Keratinocyte (primary cell): ENCODE data around the gene FTO. TPM values are rescaled to one million over a fixed set of nuclear protein-coding genes. Genes with fewer than 3 reads are reported as not detected.

Experiments used
- DNase-seq: peaks from one replicate; pipeline ENCODE4 v3.0.0-alpha.2; 2011; ENCODE audit warnings: low read depth, missing footprints, low spot score
- FAIRE-seq: peaks from 2 replicates; lab custom pipeline; 2011; peaks lifted over from hg19 to GRCh38; lab: Jason Lieb, UNC
- H2AFZ ChIP-seq: 2 replicates; pipeline ENCODE4 v1.6.0; 2012; ENCODE audit warnings: low read length, control low read depth, inconsistent platforms; ENCODE audit not compliant: control insufficient read depth
- H3K27ac ChIP-seq: 2 replicates; pipeline ENCODE4 v1.5.1; 2011; ENCODE audit warnings: low read length; ENCODE audit not compliant: control insufficient read depth, insufficient read depth
- H3K27me3 ChIP-seq: 3 replicates; pipeline ENCODE4 v1.6.0; 2011; ENCODE audit warnings: low read length; ENCODE audit not compliant: control insufficient read depth, insufficient read depth; ENCODE audit errors: extremely low read depth
- H3K36me3 ChIP-seq, 2 experiments: 2 replicates in 1 of 2; 3 replicates in 1 of 2; pipeline ENCODE4 v1.5.1; 2011; ENCODE audit warnings: low read length in 2 of 2, mild to moderate bottlenecking in 1 of 2; ENCODE audit not compliant: control insufficient read depth in 2 of 2, insufficient read depth in 2 of 2; ENCODE audit errors: extremely low read depth in 1 of 2
- H3K4me1 ChIP-seq: 3 replicates; pipeline ENCODE4 v1.5.1; 2011; ENCODE audit warnings: low read length; ENCODE audit not compliant: control insufficient read depth, insufficient read depth; ENCODE audit errors: extremely low read depth
- H3K4me2 ChIP-seq: 3 replicates; pipeline ENCODE4 v1.6.0; 2011; ENCODE audit warnings: low read depth, low read length; ENCODE audit not compliant: control insufficient read depth, insufficient read depth; ENCODE audit errors: extremely low read depth
- H3K4me3 ChIP-seq, 3 experiments: fragments of 200-600 bp in 1 of 3; sonication (generic) in 1 of 3; 2 replicates in 2 of 3; 3 replicates in 1 of 3; pipeline ENCODE4 v1.5.1; 2011 to 2016; ENCODE audit warnings: low read length in 3 of 3, mild to moderate bottlenecking in 3 of 3, control low read depth in 2 of 3, inconsistent platforms in 1 of 3, low read depth in 1 of 3, mixed read lengths in 1 of 3, mixed run types in 1 of 3, moderate library complexity in 1 of 3; ENCODE audit not compliant: control insufficient read depth in 2 of 3, insufficient read depth in 2 of 3; ENCODE audit errors: extremely low read depth in 1 of 3
- H3K79me2 ChIP-seq: 2 replicates; pipeline ENCODE4 v1.6.0; 2012; ENCODE audit warnings: low read length; ENCODE audit not compliant: control insufficient read depth, insufficient read depth
- H3K9ac ChIP-seq: 3 replicates; pipeline ENCODE4 v1.6.0; 2011; ENCODE audit warnings: low read length; ENCODE audit not compliant: control insufficient read depth, insufficient read depth; ENCODE audit errors: extremely low read depth
- H3K9me1 ChIP-seq: 3 replicates; pipeline ENCODE4 v1.6.0; 2011; ENCODE audit warnings: low read length; ENCODE audit not compliant: control insufficient read depth, insufficient read depth; ENCODE audit errors: extremely low read depth
- H3K9me3 ChIP-seq: 2 replicates; pipeline ENCODE4 v1.5.1; 2012; ENCODE audit warnings: low read depth, low read length; ENCODE audit not compliant: control insufficient read depth
- H4K20me1 ChIP-seq: 3 replicates; pipeline ENCODE4 v1.6.0; 2011; ENCODE audit warnings: low read length; ENCODE audit not compliant: control insufficient read depth, insufficient read depth; ENCODE audit errors: extremely low read depth
- EZH2 ChIP-seq: IDR thresholded peaks from one replicate; pipeline ENCODE4 v1.6.1; 2012; ENCODE audit warnings: inconsistent platforms, mild to moderate bottlenecking, low read length, moderate library complexity
- dilution Hi-C: fragments of 300-500 bp; cut with MboI; formaldehyde crosslinking; loops from one replicate; pipeline ENCODE4 v1.7.0; 2020; ENCODE audit warnings: low sequenced_read_pairs; ENCODE audit not compliant: extremely low pct_ligation_motif_present
- polyA plus RNA-seq, 5 experiments: library from polyadenylated mRNA; depleted of rRNA in 3 of 5; stranded (reverse) in 3 of 5; stranded (forward) in 1 of 5; unstranded in 1 of 5; fragments of >200 nt; gene quantifications; 1 replicate in 1 of 5; 2 replicates in 3 of 5; 3 replicates in 1 of 5; pipeline versions ENCODE4 v1.2.1 to v1.2.3, GENCODE V29; 2011 to 2012; ENCODE audit warnings: missing spikeins in 2 of 5, low read depth in 1 of 5, low replicate concordance in 1 of 5
- TF ChIP-seq, protein P1 (sequence below), 3 experiments: IDR thresholded peaks in 1 of 3; conservative IDR thresholded peaks in 1 of 3; optimal IDR thresholded peaks in 1 of 3; 2 replicates in 2 of 3; 3 replicates in 1 of 3; pipeline versions ENCODE3 to v1.5.1; 2011; ENCODE audit warnings: low read length in 3 of 3, mild to moderate bottlenecking in 3 of 3, moderate library complexity in 2 of 3, control low read depth in 1 of 3, inconsistent platforms in 1 of 3; ENCODE audit not compliant: insufficient read depth in 2 of 3; ENCODE audit errors: extremely low read depth in 1 of 3

The FTO gene
- polyA plus RNA-seq, 1 donor (not counting 4 experiments of a cell fraction or from before 2014, with no cell fraction given), result 56.4 TPM

DNA sequence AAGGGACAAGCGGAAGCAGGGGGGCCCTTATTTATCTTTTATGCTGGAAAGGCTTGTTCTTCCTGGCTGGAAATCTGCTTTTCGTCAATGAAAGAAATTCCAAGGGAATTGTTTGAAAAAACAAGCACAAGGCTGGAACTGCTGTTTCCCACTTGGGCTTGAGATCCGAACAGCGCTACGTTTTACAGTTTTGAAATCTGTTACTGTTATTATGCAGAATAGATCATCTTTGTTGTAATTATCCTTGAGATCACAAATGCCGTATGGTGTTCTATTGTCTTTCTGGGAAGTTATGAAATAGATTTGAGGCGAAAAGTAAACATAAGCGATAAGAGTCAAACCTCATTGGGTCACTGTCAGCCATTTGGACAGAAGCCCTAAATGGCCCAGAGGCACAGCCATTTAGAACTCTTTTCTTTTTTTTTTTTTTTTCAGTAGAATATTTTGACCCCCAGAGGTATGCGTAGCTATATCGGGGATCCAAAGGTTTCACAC is 359.4 kb downstream of the FTO start:
- H3K9ac ChIP-seq, result no peak overlapping the region
- no peaks in the 10 kb centered on the region for H4K20me1 ChIP-seq
- no peak overlapping the region for H3K27ac ChIP-seq
- H3K9me1 ChIP-seq, result no peaks in the 10 kb centered on the region
- H3K4me1 ChIP-seq, result no peaks in the 10 kb centered on the region
- H3K9me3 ChIP-seq, result no peaks in the 10 kb centered on the region
- H3K27me3 ChIP-seq, result no peaks in the 10 kb centered on the region
- H3K4me3 ChIP-seq, result no peak overlapping the region
- H3K4me2 ChIP-seq, result no peak overlapping the region
- H2AFZ ChIP-seq, result no peak overlapping the region
- TF ChIP-seq, protein P1, sequence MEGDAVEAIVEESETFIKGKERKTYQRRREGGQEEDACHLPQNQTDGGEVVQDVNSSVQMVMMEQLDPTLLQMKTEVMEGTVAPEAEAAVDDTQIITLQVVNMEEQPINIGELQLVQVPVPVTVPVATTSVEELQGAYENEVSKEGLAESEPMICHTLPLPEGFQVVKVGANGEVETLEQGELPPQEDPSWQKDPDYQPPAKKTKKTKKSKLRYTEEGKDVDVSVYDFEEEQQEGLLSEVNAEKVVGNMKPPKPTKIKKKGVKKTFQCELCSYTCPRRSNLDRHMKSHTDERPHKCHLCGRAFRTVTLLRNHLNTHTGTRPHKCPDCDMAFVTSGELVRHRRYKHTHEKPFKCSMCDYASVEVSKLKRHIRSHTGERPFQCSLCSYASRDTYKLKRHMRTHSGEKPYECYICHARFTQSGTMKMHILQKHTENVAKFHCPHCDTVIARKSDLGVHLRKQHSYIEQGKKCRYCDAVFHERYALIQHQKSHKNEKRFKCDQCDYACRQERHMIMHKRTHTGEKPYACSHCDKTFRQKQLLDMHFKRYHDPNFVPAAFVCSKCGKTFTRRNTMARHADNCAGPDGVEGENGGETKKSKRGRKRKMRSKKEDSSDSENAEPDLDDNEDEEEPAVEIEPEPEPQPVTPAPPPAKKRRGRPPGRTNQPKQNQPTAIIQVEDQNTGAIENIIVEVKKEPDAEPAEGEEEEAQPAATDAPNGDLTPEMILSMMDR (optimal IDR thresholded peaks at IDR 0.05 in 1 of 3, IDR thresholded peaks at IDR 0.05 in 1 of 3, conservative IDR thresholded peaks at IDR 0.05 in 1 of 3; ENCODE audit: extremely low read depth in 1 of 3, insufficient read depth in 2 of 3, low read length in 3 of 3), result no peak
- TF ChIP-seq EZH2, result no peak
- FAIRE-seq, result no peak
- dilution Hi-C loops, result no loop called here
- DNase-seq, result no peak
- H3K36me3 ChIP-seq, result no peaks in the 10 kb centered on the region
- no peaks in the 10 kb centered on the region for H3K79me2 ChIP-seq

DNA sequence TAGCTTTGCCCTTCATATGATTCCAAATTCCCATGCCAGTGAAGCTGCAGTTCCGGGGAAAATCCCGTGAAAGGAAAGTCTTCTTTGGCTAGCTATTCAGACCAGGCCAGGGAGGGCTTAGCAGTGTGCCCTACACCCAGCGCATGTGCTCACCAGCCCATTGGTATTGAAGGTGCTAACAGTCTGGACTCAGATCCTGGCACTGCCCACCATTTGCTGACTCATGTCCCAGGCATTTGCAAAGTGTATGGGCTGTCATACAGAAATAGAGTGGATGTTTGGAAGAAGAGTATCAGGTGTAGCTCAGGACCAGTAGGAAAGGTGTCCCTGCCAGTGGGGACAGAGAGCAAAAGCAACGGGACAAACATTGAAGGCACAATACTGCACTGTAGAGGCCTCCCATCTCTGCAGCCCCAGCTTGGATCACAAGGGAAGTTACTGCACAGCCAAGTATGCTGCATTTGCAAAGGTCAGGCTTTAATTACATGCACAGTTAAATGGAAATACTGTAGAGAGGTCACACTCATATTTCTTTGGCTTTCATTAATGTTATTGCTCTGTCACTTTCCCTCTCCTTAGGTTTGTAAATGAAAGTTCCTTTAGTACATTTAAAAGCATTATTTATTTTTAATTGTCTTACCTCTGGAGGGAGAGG is 362.6 kb downstream of the FTO start:
- Histone ChIP-seq H3K27ac (no peak overlapping the region), H3K4me3 (no peak overlapping the region), H3K27me3 (no peaks in the 10 kb centered on the region), H3K9ac (no peak overlapping the region), H4K20me1 (no peaks in the 10 kb centered on the region), H3K9me3 (no peaks in the 10 kb centered on the region), H3K79me2 (no peaks in the 10 kb centered on the region), H3K9me1 (no peaks in the 10 kb centered on the region), H2AFZ (no peak overlapping the region), H3K4me1 (no peaks in the 10 kb centered on the region), H3K36me3 (no peaks in the 10 kb centered on the region), H3K4me2 (no peak overlapping the region)
- dilution Hi-C loops, result no loop called here
- FAIRE-seq (no peak), DNase-seq (no peak)
- TF ChIP-seq EZH2, result no peak
- TF ChIP-seq, protein P1 (optimal IDR thresholded peaks at IDR 0.05 in 1 of 3, IDR thresholded peaks at IDR 0.05 in 1 of 3, conservative IDR thresholded peaks at IDR 0.05 in 1 of 3; ENCODE audit: extremely low read depth in 1 of 3, insufficient read depth in 2 of 3, low read length in 3 of 3), result no peak
